Spleen (tissue), 7 donors: Measurements from ENCODE around the gene ZNF385D.

Experiments
- POLR2A ChIP-seq, 3 donors: fragments of 450-650 bp; IDR thresholded peaks; one replicate each; pipeline ENCODE4 v1.5.1; 2017; ENCODE audit warnings: antibody characterized with exemption in 3 of 3, mild to moderate bottlenecking in 1 of 3
- POLR2AphosphoS5 ChIP-seq, 3 donors: sonication (generic); formaldehyde crosslinking; IDR thresholded peaks; one replicate each; pipeline ENCODE4 v1.5.1; 2017; ENCODE audit warnings: antibody characterized with exemption in 3 of 3
- TF ChIP-seq, protein P1 (sequence below), 11 experiments: fragments of 200-600 bp in 7 of 11; fragments of 450-650 bp in 4 of 11; sonication (generic) in 4 of 11; IDR thresholded peaks in 8 of 11; conservative IDR thresholded peaks in 3 of 11; 1 replicate in 7 of 11; 2 replicates in 4 of 11; pipeline versions ENCODE4 v1.4.0 to v1.8.0; 2016 to 2021; ENCODE audit warnings: antibody characterized with exemption in 11 of 11, inconsistent platforms in 4 of 11, mild to moderate bottlenecking in 1 of 11
- donor health status: DM: no; HTN: no; CAD: no; lungs with moderate emphysema.
- donor health status: DM: no; HTN: no; CAD: no.
- donor health status: DM: no; HTN: no; CAD: no.

- TF ChIP-seq, protein P1, sequence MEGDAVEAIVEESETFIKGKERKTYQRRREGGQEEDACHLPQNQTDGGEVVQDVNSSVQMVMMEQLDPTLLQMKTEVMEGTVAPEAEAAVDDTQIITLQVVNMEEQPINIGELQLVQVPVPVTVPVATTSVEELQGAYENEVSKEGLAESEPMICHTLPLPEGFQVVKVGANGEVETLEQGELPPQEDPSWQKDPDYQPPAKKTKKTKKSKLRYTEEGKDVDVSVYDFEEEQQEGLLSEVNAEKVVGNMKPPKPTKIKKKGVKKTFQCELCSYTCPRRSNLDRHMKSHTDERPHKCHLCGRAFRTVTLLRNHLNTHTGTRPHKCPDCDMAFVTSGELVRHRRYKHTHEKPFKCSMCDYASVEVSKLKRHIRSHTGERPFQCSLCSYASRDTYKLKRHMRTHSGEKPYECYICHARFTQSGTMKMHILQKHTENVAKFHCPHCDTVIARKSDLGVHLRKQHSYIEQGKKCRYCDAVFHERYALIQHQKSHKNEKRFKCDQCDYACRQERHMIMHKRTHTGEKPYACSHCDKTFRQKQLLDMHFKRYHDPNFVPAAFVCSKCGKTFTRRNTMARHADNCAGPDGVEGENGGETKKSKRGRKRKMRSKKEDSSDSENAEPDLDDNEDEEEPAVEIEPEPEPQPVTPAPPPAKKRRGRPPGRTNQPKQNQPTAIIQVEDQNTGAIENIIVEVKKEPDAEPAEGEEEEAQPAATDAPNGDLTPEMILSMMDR (IDR thresholded peaks at IDR 0.05 in 8 of 11, conservative IDR thresholded peaks at IDR 0.05 in 3 of 11) = no peak
- TF ChIP-seq POLR2A (IDR thresholded peaks at IDR 0.05) = no peak
- TF ChIP-seq POLR2AphosphoS5 (IDR thresholded peaks at IDR 0.05) = no peak
Observed at GRCh38 chr3:21642433-21642832, 108.6 kb downstream of the ZNF385D start.
